DND-41 (cell line): ENCODE measurements around the gene GRIK4.

Experiments used
- ATAC-seq: fragments of 200-7000 bp; cut with Tn5 transposase; 3 replicates; pipeline ENCODE4 v1.9.1; 2021; ENCODE audit warnings: low read depth; ENCODE audit not compliant: insufficient read depth
- DNase-seq: peaks from one replicate; pipeline ENCODE4 v3.0.0-alpha.2; 2020
- H2AFZ ChIP-seq: 2 replicates; pipeline ENCODE4 v1.6.0; 2012; ENCODE audit warnings: low read depth, low read length
- H3K27ac ChIP-seq: 2 replicates; pipeline ENCODE4 v1.5.1; 2012; ENCODE audit warnings: low read length, inconsistent platforms
- H3K27me3 ChIP-seq: fragments of 200-600 bp; sonication (generic); 2 replicates; pipeline ENCODE4 v1.6.0; 2012; ENCODE audit warnings: low read length, mild to moderate bottlenecking, inconsistent platforms; ENCODE audit not compliant: insufficient read depth, poor library complexity
- H3K36me3 ChIP-seq: 2 replicates; pipeline ENCODE4 v1.5.1; 2012; ENCODE audit warnings: low read length, inconsistent platforms; ENCODE audit not compliant: insufficient read depth
- H3K4me1 ChIP-seq: 2 replicates; pipeline ENCODE4 v1.5.1; 2012; ENCODE audit warnings: mild to moderate bottlenecking, low read length; ENCODE audit not compliant: insufficient read depth
- H3K4me2 ChIP-seq: 2 replicates; pipeline ENCODE4 v1.6.0; 2012; ENCODE audit warnings: mild to moderate bottlenecking, moderate library complexity, low read length, inconsistent platforms; ENCODE audit not compliant: insufficient read depth
- H3K4me3 ChIP-seq, 2 experiments: fragments of 200-600 bp in 1 of 2; shearing (Covaris generic) in 1 of 2; 2 replicates each; pipeline ENCODE4 v1.5.1; 2012 to 2016; ENCODE audit warnings: inconsistent platforms in 2 of 2, low read length in 2 of 2, mild to moderate bottlenecking in 2 of 2, low read depth in 1 of 2, moderate library complexity in 1 of 2
- H3K79me2 ChIP-seq: 2 replicates; pipeline ENCODE4 v1.6.0; 2012; ENCODE audit warnings: low read length, inconsistent platforms; ENCODE audit not compliant: insufficient read depth
- H3K9ac ChIP-seq: 2 replicates; pipeline ENCODE4 v1.6.0; 2012; ENCODE audit warnings: low read depth, mild to moderate bottlenecking, inconsistent platforms, low read length, moderate library complexity
- H3K9me3 ChIP-seq: 2 replicates; pipeline ENCODE4 v1.5.1; 2012; ENCODE audit warnings: low read length, moderate library complexity, mild to moderate bottlenecking, inconsistent platforms; ENCODE audit not compliant: insufficient read depth, severe bottlenecking
- H4K20me1 ChIP-seq: 2 replicates; pipeline ENCODE4 v1.6.0; 2012; ENCODE audit warnings: low read length; ENCODE audit not compliant: insufficient read depth
- EZH2 ChIP-seq: IDR thresholded peaks from 3 replicates; pipeline ENCODE4 v1.6.1; 2012; ENCODE audit warnings: borderline replicate concordance, low read depth, mild to moderate bottlenecking, moderate library complexity, low read length, inconsistent platforms; ENCODE audit not compliant: severe bottlenecking
- TF ChIP-seq, protein P1 (sequence below): IDR thresholded peaks from 2 replicates; pipeline ENCODE4 v1.5.1; 2012; ENCODE audit warnings: borderline replicate concordance, low read length, moderate library complexity, mild to moderate bottlenecking; ENCODE audit not compliant: poor library complexity, severe bottlenecking; ENCODE audit errors: extremely low read depth

GRIK4 gene

DNA sequence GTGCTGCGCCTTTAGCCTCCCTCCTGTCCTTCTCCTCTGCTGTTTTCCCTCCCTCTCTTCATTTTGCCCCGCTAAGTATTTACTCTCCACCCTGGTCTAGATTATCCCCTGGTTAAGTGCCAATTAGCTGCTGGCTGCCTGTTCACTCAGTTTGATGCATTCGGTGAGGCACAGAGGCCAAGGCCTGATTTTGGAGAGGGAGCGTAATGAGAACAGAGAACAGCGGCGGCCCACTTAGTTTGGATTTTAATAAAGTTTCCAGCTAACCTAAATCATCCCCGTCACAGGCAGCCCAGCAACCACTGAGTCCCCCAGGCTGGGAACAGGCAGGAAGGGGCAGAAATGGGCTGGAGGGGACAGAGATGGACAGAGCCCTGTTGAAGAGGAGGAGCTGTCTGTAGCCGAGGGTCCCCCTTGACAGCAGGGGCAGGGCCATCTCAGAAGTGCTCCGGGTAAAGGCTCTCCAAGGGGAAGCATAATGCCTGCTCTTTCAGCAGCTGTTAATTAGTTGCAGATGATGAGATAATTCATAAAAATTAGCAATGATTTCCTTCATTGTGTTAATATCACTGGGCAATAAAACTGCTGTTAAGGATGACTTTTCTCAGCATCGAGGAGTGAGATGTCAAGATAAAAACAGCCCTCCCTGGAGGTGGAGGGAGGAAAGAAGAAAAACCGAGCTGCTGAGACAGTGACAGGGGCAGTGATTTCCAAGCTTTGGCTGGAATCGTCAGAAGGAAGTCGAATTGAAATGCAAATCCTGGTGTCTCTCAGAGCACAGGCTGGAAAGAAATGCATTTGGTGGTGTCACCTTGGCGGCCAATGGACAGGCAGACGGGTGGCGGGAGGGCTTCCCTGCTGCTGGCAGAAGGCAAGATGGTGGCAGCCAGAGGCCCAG lies 170.1 kb downstream of the GRIK4 start:
- DNase-seq (no peak), ATAC-seq (no peak)

DNA sequence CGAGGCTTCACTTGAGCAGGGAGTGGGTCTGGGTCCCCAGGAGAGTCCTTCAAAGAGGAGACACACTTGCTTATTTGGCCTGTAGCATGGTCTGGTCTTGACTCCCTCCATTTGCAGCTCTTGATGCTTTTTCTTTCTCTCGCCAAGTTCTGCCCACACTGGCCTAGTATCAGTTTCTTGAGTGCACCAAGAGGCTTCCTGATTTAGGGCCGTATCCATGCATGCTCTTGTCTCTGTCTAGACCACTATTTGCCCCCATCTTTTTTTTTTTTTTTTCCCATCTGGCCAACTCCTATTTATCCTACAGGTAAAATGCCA lies 170.7 kb downstream of the GRIK4 start:
- Histone ChIP-seq H3K27me3 (peaks cover 12% of the 10 kb centered on the region), H2AFZ (no peak overlapping the region), H4K20me1 (no peaks in the 10 kb centered on the region), H3K36me3 (no peaks in the 10 kb centered on the region), H3K27ac (no peak overlapping the region), H3K9me3 (no peaks in the 10 kb centered on the region), H3K9ac (no peak overlapping the region), H3K4me3 (no peak overlapping the region), H3K4me2 (no peak overlapping the region), H3K79me2 (no peaks in the 10 kb centered on the region), H3K4me1 (no peaks in the 10 kb centered on the region)
- TF ChIP-seq EZH2: no peak
- TF ChIP-seq, protein P1, sequence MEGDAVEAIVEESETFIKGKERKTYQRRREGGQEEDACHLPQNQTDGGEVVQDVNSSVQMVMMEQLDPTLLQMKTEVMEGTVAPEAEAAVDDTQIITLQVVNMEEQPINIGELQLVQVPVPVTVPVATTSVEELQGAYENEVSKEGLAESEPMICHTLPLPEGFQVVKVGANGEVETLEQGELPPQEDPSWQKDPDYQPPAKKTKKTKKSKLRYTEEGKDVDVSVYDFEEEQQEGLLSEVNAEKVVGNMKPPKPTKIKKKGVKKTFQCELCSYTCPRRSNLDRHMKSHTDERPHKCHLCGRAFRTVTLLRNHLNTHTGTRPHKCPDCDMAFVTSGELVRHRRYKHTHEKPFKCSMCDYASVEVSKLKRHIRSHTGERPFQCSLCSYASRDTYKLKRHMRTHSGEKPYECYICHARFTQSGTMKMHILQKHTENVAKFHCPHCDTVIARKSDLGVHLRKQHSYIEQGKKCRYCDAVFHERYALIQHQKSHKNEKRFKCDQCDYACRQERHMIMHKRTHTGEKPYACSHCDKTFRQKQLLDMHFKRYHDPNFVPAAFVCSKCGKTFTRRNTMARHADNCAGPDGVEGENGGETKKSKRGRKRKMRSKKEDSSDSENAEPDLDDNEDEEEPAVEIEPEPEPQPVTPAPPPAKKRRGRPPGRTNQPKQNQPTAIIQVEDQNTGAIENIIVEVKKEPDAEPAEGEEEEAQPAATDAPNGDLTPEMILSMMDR: no peak
- ATAC-seq (no peak), DNase-seq (no peak)

More for the DNA sequence above, 170.1 kb downstream of the GRIK4 start:
- Histone ChIP-seq H2AFZ (no peak overlapping the region), H3K4me3 (no peak overlapping the region), H3K27me3 (peaks cover 12% of the 10 kb centered on the region), H4K20me1 (no peaks in the 10 kb centered on the region), H3K4me2 (no peak overlapping the region), H3K27ac (no peak overlapping the region), H3K36me3 (no peaks in the 10 kb centered on the region), H3K79me2 (no peaks in the 10 kb centered on the region), H3K9me3 (no peaks in the 10 kb centered on the region), H3K4me1 (no peaks in the 10 kb centered on the region), H3K9ac (no peak overlapping the region)
- no peak for TF ChIP-seq EZH2

DNA sequence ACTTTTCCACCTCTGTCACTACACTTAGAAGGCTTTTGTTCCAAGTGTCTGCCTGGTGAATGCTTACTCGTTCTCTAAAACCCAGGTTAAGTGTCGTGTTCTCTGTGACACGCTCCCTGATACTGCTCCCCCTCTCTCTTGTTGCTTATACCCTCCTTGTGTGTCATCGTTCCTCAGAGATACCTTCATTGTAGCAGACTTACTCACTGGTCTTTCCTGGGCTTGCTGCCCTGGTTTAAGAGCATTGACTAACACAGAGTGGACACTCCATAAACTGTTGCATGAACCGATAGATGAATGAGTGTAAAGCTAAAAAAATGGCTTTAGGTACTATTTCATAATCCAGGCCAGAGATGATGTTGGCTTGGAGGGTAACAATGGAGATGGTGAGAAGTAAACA lies 171.3 kb downstream of the GRIK4 start:
- Histone ChIP-seq H3K4me2 (no peak overlapping the region), H3K36me3 (no peaks in the 10 kb centered on the region), H2AFZ (no peak overlapping the region), H3K27me3 (peaks cover 16% of the 10 kb centered on the region), H3K4me3 (no peak overlapping the region), H3K9me3 (no peaks in the 10 kb centered on the region), H3K27ac (no peak overlapping the region), H3K9ac (no peak overlapping the region), H3K4me1 (no peaks in the 10 kb centered on the region), H4K20me1 (no peaks in the 10 kb centered on the region), H3K79me2 (no peaks in the 10 kb centered on the region)
- ATAC-seq: no peak
- DNase-seq: no peak
- TF ChIP-seq EZH2: no peak
- TF ChIP-seq, protein P1: no peak

DNA sequence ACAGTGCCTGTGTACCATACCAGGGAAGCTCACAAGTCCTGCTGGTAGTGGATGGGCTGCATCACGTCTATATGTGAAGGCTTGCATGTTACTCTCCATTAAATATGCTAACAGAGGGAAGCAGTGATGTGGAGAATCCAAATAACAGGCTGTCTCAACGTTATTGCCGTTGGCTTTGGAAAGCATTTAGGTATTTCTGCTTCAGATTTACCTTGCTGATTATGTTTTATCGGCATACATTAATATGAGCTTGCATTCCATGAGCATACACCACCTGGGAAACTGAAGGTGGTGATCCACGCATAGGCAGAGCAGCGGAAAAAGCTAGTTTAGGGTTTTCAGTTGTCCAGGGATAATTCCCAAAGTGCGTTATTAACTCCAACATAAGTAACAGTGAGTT lies 175.0 kb downstream of the GRIK4 start:
- Histone ChIP-seq H3K9ac (no peak overlapping the region), H3K4me3 (no peak overlapping the region), H3K27ac (no peak overlapping the region), H3K36me3 (no peaks in the 10 kb centered on the region), H3K79me2 (no peaks in the 10 kb centered on the region), H3K4me1 (no peaks in the 10 kb centered on the region), H2AFZ (no peak overlapping the region), H3K4me2 (no peak overlapping the region), H4K20me1 (no peaks in the 10 kb centered on the region; the same call in 1 of the 2 replicates), H3K9me3 (no peaks in the 10 kb centered on the region), H3K27me3 (peaks cover 44% of the 10 kb centered on the region)
- DNase-seq (no peak), ATAC-seq (no peak)
- no peak for TF ChIP-seq EZH2
- TF ChIP-seq, protein P1: no peak
